Left kidney (tissue), 8 donors: ENCODE measurements around the gene HIGD1B. TPM values are rescaled to one million over a fixed set of nuclear protein-coding genes. Genes with fewer than 3 reads are reported as not detected.
"Not testable (repeated sequence)": the region's sequence is repeated elsewhere in the genome, so short reads cannot be mapped to it uniquely, and the experiment has no call there.

ENCODE experiments used
- DNase-seq: peaks from one replicate; pipeline ENCODE4 v3.0.0-alpha.2; 2013
- long read RNA-seq, 8 donors: transcript quantifications; one replicate each; lab custom pipeline, GENCODE V29; 2026
- polyA plus RNA-seq: library from polyadenylated mRNA; unstranded; fragments of 120-200 nt; gene quantifications from one replicate; pipeline ENCODE4 v1.2.1, GENCODE V29; 2013; ENCODE audit not compliant: insufficient read length

The HIGD1B gene
- 1.4 TPM for polyA plus RNA-seq
- long read RNA-seq, donor 1, partial matches to known transcripts = 27 of 43 reads
- long read RNA-seq, donor 1, other reads (novel, unspliced or antisense) = 16 of 43 reads
- long read RNA-seq, donor 2, partial matches to known transcripts = 0 of 2 reads
- long read RNA-seq, donor 2, other reads (novel, unspliced or antisense) = 0 of 2 reads
- long read RNA-seq, donor 3 = 0 reads
- long read RNA-seq, donor 4 = 0 reads
- long read RNA-seq, donor 5 = 0 reads
- long read RNA-seq, donor 6 = 0 reads
- long read RNA-seq, donor 7, partial matches to known transcripts = 20 of 36 reads
- long read RNA-seq, donor 7, other reads (novel, unspliced or antisense) = 13 of 36 reads
- long read RNA-seq, donor 8, partial matches to known transcripts = 0 of 1 reads
- long read RNA-seq, donor 8, other reads (novel, unspliced or antisense) = 0 of 1 reads

GRCh38 chr17:44847586-44847985 lies at the start of gene HIGD1B:
Gene HIGD1B, plus strand, starts transcription at chr17:44847883. Its CDS starts 270 bp downstream, at chr17:44848153.
- DNase-seq = no peak

GRCh38 chr17:44798356-44798755 lies 49.3 kb upstream of the HIGD1B start:
- DNase-seq = no peak

DNA sequence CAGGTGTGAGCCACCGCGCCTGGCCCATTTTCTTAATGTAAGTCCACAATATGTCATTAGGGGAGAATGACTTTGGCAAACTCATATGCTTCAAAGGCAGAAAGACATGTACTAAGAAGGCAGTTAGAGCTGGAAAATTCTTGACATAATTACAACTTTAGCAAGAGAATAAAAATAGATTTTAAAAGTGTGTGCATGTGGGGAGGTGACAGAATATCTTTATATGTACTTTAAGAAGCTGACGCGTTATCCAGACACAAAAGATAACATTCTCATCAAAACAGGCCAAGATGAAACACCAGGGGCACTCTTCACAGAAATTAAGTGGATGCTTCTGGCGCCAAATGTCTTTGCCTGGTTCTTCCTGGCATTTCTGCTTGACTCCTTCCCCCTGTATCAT lies 45.8 kb upstream of the HIGD1B start:
- no peak for DNase-seq

- DNase-seq = no peak
Observed at GRCh38 chr17:44804302-44805089, 43.2 kb upstream of the HIGD1B start.

DNA sequence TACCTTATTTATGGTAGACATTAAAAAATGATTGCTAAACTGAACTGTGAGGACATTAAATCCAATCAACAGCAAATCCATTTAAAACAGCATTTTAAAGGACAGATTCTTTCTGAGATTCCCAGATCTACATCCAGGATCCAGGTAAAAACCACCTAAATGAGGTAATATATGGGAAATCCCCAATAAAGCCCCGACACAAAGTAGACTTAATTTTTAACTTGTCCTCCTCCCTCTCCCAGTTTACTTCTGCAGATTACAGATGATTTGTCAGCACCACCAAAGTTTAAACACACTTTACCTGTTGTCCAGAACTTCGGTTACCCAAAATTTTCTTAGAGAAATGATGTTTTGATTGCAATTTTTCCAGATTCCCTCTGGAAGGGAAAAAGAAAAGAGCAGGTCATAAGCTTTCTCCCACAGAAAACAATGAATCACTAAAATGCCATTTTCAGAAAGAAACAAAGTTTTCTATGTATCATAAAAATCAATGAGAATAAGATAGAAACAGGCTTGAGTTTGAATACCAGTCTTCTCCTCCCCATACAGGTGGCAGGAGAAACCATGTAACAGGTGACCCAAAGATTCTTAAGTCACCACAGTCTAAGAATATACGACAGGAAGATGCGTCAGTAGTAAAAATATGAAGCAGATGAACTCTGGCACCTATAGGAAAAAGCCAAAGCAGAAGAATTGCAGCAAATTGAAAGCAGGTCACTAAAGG lies 40.4 kb upstream of the HIGD1B start:
- no peak for DNase-seq

GRCh38 chr17:44807817-44808155 lies 39.9 kb upstream of the HIGD1B start:
- no peak for DNase-seq

GRCh38 chr17:44808156-44808555 lies 39.5 kb upstream of the HIGD1B start:
- no peak for DNase-seq

GRCh38 chr17:44808656-44809388 lies 38.9 kb upstream of the HIGD1B start:
- not testable (repeated sequence) for DNase-seq

DNA sequence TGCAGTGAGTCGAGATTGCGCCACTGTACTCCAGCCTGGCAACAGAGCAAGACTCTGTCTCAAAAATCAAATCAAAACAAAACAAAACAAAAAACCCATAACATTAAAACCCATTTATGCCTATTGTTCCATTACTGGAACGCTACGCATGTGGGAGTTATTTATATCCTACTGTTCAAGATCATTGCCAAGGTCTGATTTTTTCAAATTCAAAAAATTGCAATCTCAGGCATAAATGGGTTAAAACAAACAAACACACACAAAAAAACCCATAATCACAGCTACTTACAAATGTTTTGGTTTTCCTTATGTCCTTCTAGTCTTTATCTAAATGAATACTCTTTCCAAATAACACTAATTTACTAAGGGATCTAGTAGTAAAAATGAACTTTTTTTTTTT lies 35.4 kb upstream of the HIGD1B start:
- DNase-seq = no peak

DNA sequence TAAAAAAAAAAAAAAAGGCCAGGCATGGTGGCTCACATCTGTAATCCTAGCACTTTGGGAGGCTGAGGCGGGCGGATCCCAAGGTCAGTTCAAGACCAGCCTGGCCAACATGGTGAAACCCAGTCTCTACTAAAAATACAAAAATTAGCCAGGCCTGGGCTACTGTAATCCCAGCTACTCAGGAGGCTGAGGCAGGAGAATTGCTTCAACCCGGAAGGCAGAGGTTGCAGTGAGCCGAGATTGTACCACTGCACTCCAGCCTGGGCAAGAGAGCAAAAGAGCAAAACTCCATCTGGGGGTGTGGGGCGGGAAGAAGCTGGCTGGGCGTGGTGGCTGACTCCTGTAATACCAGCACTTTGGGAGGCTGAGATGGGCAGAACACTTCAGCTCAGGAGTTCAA lies 29.2 kb upstream of the HIGD1B start:
- DNase-seq = not testable (repeated sequence)

DNA sequence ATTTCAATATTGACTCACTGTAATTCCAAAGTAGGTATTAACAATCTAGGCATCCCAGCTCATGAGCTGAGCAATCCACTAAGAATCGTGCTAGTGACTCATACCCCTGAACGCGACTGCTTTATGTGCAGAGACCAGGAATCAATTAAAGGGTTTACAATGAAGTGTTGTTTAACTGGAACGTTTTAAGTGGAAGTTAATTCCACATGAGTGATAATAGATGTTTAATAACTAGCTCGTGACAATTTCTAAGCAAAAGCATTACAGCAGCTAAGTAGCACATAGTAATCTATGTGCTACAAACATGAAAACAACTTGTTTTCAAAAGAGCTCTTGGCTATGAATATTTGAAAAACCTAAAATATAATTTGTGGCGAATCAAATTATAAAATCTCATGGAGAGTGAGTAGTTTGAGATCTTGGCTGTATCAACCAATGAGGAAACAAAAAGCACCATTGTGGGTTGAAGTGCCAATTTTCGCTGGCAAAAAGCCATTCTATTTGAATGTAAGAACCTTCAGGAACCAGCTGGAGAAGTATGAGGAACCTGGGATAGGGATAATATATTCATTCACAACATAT lies 27.0 kb upstream of the HIGD1B start:
- DNase-seq = no peak

DNA sequence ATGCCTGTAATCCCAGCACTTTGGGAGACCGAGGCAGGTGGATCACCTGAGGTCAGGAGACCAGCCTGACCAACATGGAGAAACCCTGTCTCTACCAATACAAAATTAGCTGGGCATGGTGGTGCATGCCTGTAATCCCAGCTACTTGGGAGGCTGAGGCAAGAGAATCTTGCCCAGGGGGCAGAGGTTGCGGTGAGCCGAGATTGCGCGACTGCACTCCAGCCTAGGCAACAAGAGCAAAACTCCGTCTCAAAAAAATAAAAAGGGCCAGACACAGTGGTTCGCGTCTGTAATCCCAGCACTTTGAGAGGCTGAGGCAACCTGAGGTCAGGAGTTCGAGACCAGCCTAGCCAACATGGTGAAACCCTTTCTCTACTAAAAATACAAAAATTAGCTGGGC lies 22.4 kb upstream of the HIGD1B start:
- not testable (repeated sequence) for DNase-seq

DNA sequence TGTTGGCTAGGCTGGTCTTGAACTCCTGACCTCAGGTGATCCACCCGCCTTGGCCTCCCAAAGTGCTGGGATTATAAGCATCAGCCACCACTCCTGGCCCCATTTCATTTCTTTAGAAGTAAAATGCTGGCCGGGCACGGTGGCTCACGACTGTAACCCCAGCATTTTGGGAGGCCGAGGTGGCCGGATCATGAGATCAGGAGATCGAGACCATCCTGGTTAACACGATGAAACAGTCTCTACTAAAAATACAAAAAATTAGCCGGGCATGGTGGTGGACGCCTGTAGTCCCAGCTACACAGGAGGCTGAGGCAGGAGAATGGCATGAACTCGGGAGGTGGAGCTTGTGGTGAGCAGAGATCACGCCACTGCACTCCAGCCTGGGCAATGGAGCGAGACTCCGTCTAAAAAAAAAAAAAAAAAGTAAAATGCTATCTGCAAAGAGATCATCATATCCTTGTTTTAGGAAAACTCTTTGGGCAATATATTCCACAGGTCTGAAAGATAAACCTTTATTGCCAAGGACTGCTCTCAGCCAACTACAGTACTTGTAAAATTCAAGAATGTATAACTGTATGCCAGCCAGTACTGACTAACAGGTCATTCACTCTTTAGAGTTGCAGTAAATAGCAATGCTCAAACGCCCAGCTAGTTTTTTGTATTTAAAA lies 21.4 kb upstream of the HIGD1B start:
- DNase-seq = no peak

GRCh38 chr17:44827863-44828262 lies 19.8 kb upstream of the HIGD1B start:
- no peak for DNase-seq

DNA sequence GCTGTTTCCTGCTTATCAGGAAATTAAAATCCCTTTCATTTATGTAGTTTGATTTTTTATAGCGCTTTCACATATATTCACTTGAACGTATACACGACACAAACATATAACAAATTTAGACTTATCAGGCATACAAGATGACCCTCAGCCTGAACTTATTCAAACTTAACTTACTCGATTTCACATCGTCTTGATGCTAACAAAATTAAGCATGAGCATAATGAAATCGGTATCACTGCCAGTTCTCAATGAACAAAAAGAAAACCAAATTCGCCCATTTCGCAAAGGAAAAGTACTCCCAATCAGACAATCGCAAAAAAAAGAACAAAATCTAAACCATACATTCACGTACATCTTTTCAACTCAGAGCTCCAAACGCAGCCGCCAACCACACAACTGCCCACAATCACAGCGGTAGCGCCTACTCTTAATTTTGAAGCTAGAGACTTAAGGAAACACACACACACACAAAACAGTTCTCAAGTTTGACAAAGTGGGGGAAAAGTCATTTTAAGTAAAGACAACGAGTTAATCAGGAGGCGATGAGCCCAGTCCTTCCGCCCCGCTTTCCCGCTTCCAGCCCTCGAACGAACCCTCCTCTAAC lies 18.7 kb upstream of the HIGD1B start:
- DNase-seq = peak; percentile 53

DNA sequence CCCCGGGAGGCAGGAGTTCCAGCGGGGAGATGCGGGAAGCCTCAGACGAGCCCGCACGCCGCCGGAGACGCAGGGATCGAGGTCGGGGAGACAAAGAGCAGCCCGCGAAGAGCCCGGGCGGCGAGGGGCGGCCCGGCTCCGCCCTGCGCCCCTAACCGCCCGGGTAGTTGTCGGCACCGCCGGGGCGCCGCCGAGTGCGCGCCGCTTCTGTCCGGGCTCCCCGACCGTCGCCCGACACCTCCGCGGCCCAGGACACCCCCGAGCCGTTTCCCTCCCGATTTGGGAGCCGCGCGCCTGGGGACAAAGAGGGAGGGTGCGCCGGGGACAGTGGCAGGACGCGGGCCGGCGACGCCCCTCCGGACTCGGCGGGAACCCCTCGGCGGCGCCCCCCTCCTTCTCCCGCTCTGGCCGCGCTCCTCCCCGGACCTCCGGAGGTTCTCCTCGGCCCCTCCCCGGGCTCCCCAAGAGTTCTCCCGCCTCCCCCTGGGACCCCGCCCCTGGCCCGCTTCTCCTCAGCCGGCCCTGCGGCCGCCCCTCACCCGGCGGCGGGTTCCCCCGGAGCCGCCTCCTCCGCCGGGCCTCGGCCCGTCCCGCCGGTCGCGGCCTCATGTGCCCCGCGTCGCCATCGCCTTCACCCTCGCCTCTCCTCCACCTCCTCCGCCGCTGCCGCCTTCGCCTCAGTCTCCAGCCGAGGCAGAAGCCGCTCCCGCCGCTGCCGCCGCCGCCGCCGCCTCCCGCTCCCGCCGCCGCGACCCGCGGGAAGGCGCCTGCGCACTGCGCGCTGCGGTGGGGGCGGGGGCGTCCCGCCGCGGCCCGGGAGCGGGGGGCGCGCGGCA lies 17.9 kb upstream of the HIGD1B start, which contains the start of gene GJC1:
Gene GJC1 (minus strand): TSS at position 765 of the 836 bp plus-strand sequence. CDS start 24,470 bp downstream, outside the sequence.
- DNase-seq = peak; percentile 52

DNA sequence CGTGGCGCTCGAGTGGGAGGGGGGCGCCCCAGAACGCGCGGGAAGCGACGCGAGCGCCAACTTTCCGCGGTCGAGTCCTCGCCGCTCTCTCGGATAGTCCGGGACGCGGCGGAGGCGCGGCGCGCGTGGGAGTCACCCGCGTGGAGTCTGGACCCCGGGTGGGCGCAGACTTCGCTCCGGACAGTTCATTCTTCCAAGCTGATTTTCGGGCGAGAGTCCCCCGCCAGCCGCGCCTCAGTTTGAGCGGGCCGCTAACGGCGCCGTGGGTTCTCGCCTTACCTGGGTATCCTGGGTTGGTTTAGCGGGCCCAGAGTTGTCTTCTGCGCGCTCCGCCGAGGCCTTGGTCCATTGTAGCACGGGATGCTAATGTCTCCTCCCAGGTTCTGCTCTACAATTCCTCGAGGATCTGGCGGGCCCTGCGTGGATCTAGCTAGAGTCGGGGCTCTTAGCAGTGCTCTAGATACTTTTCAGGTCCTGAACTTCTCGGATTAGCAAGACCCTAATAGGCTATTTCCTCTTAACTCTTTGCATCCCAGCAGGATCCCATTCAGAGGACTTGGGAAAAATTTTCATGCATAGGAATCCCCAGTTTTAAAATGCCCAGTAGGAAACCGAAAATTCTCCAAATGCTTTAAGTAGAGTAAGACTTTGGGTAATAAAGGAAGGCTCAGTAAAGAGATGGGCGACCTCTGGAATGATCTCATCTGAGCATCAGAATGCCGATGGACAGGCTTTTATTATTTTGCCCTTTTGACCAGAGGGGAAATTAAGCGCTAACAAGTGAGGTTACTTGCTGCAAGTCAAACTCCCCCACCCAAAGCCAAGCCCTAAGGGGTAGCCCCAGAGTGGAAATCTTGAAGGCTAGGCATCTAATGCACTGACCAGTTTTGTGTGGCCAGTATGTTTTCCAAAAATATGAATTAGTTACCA lies 17.1 kb upstream of the HIGD1B start:
- DNase-seq = no peak

DNA sequence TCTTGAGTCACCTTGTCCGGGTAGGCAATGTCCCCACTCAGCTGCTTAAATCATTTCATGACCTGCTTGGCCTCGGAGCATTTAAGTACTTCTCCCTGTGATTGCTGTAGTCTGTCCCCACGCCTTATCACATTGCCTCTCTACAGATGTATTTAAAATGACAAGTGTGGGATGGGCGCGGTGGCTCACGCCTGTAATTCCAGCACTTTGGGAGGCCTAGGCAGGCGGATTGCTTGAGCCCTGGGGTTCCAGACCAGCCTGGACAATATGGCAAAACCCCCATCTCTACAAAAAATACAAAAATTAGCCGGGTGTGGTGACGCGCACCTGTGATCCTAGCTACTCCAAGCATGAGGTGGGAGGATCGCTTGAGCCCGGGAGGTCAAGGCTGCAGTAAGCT lies 16.3 kb upstream of the HIGD1B start:
- DNase-seq = no peak
